NCI-H2171 treated with DMSO at 0.1 percent for 48 hours (cell line): ENCODE results near the gene PLAC8.
"Not testable (repeated sequence)": the region's sequence is repeated elsewhere in the genome, so short reads cannot be mapped to it uniquely, and the experiment has no call there.

Experiments used
- DNase-seq: peaks from one replicate; lab custom pipeline; 2025; lab: John Stamatoyannopoulos, UW

The PLAC8 gene

DNA sequence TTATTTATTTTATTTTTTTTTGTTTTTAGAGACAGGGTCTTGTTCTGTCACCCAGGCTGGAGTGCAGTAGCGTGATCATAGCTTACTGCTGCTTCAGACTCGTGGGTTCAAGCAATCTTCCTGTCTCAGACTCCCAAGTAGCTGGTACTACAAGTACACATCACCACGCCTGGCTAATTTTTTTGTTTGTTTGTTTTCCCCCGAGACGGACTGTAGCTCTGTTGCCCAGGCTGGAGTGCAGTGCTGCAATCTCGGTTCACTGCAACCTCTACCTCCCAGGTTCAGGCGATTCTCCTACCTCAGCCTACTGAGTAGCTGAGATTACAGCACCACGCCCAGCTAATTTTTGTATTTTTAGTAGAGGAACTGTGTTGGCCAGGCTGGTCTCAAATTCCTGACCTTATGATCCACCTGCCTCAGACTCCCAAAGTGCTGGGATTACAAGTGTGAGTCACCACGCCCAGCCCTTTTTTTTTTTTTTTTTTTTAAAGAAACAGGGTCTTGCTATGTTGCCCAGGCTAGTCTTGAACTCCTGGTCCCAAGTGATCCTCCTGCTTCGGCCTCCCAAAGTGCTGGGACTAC lies 47.4 kb downstream of the PLAC8 start:
- no peak for DNase-seq

DNA sequence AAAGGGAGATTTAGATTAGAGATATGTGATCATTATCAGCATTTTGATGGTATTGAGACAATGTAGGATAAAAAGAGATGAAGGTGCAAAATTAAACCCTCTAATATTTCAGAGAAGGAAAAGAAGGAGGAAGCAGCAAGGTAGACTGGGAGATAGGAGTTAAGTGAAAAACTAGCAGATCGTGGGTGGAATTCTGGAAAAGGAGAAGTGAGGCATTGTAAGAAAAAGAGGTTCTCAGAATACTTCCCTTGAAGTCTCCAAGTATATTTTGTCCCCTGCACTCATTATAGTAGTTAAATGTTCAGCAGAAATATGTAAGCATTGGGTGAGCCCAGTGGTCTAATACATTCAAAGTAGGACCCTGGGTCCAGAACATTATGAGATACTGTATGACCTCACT lies 49.3 kb downstream of the PLAC8 start:
- no peak for DNase-seq

DNA sequence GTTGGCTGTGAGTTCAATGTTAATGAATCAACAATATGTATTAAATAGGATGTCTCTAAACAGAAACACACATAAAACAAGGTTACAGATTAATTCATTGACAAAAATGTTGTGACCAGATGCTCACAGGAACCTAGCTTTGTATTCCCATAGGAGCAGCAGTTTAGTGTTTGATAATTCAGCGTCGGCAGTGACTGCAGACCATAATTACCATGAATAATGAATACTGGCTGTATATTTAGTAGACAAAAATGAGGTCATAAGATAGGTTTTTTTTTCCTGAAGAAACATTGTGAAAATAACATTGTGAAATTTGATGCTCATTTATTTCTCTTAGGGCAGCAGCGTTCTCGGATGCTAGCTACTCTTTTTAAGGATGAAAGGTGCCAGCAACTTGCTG lies 51.8 kb downstream of the PLAC8 start:
- DNase-seq: peak; percentile 32

GRCh38 chr4:83054928-83055327 lies 59.6 kb downstream of the PLAC8 start:
- DNase-seq: no peak

DNA sequence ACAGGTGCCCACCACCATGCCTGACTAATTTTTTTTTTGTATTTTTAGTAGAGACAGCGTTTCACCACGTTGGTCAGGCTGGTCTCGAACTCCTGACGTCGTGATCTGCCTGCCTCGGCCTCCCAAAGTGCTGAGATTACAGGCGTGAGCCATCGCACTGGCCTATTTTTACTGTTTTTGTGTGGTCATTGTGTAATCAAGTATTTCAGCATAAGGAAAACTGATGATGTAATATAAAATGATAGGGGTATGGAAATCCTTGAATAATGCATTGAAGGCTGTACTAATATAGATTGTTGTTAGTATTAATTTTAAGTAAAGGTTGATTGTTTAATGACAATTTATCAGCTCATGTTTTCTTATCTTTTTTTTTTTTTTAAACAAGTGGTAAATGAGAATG lies 65.7 kb downstream of the PLAC8 start:
- DNase-seq: not testable (repeated sequence)

GRCh38 chr4:83046693-83047473 lies 67.6 kb downstream of the PLAC8 start:
- no peak for DNase-seq

DNA sequence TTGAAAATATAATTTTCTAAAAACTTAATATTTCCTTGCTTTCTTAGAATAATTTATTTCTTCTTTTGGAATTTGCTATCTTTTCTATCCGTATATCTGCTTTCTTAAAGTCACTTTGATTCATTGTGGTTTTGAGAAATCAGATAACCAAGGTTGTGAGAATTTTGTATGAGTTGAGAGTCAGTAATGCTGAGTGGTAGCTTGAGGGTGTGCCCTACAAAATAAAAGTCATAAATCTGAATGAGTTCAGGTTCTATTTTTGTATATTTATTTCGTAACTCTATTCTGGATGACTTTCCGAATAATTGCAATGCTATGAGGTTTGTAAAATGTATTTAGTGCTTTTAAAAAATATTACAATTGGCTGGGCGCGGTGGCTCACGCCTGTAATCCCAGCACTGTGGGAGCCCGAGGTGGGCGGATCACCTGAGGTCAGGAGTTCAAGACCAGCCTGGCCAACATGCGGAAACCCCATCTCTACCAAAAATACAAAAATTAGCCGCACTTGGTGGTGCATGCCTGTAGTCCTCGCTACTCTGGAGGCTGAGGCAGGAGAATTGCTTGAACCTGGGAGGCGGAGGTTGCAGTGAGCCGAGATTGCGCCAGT lies 70.6 kb downstream of the PLAC8 start:
- DNase-seq: no peak

- not testable (repeated sequence) for DNase-seq
Observed at GRCh38 chr4:83043157-83043556, 71.4 kb downstream of the PLAC8 start.

DNA sequence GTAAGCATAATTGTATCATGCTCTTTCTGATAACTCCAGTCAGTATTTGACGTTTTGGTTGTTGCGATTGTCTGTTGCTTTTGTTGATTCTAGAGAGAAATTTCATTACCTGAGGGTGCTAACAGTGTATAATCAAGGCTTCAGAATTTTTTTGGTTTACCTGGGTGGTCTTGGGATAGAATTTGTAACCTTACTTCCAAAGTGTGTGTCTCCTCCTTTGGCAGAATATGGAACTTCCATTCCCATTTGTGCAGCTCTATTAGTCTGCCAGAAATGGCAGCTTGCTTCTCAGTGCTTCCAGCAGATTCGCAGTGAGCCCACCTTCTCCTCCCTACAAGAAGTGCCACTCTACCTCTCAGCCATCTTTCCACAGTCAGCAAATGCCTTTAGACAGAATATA lies 74.3 kb downstream of the PLAC8 start:
- no peak for DNase-seq
